ENCODE data around the gene INA. TPM values are rescaled to one million over a fixed set of nuclear protein-coding genes. Genes with fewer than 3 reads are reported as not detected.

The INA gene
- total RNA-seq, 3 donors from 2014 or later, result not detected

GRCh38 chr10:103259989-103260388 is 16.9 kb upstream of the INA start:
- peaks cover 0 to 3% of the 10 kb centered on the region in 2 donors for H3K27me3 ChIP-seq
- H3K4me3 ChIP-seq, result no peak overlapping the region
- intact Hi-C loops (cut with DNase I; ENCODE audit: low total_unique reads), result no loop called here
- DNase-seq (ENCODE audit: low spot score in 2 of 2), result no peak
- H3K4me1 ChIP-seq, result no peaks in the 10 kb centered on the region
- no peak overlapping the region for H3K27ac ChIP-seq
- H3K9me3 ChIP-seq, result peaks cover 0 to 11% of the 10 kb centered on the region in 2 donors
- TF ChIP-seq POLR2AphosphoS5 (IDR thresholded peaks at IDR 0.05) (no peak), POLR2A (IDR thresholded peaks at IDR 0.05) (no peak), CTCF (IDR thresholded peaks at IDR 0.05) (no peak)
- H3K36me3 ChIP-seq, result no peaks in the 10 kb centered on the region

- TF ChIP-seq CTCF (IDR thresholded peaks at IDR 0.05) (no peak), POLR2AphosphoS5 (IDR thresholded peaks at IDR 0.05) (no peak)
- H3K4me1 ChIP-seq, result no peaks in the 10 kb centered on the region
- no peak overlapping the region for H3K27ac ChIP-seq
- intact Hi-C loops (cut with DNase I; ENCODE audit: low total_unique reads), result no loop called here
- peaks cover 0 to 11% of the 10 kb centered on the region in 2 donors for H3K9me3 ChIP-seq
- no peak overlapping the region for H3K4me3 ChIP-seq
- no peaks in the 10 kb centered on the region for H3K36me3 ChIP-seq
- peaks cover 0 to 4% of the 10 kb centered on the region in 2 donors for H3K27me3 ChIP-seq
- no peak for DNase-seq (ENCODE audit: low spot score in 2 of 2)
Measured at GRCh38 chr10:103262229-103262628, 14.7 kb upstream of the INA start.

- TF ChIP-seq POLR2A (IDR thresholded peaks at IDR 0.05), result no peak
- TF ChIP-seq CTCF (IDR thresholded peaks at IDR 0.05), result no peak
- TF ChIP-seq POLR2AphosphoS5 (IDR thresholded peaks at IDR 0.05), result no peak
- Histone ChIP-seq H3K27me3 (peaks cover 0 to 12% of the 10 kb centered on the region in 2 donors), H3K4me3 (no peak overlapping the region), H3K27ac (no peak overlapping the region), H3K4me1 (no peaks in the 10 kb centered on the region), H3K9me3 (no peaks in the 10 kb centered on the region), H3K36me3 (no peaks in the 10 kb centered on the region)
- intact Hi-C loops (cut with DNase I; ENCODE audit: low total_unique reads), result loop anchor here (1.0 to 2.0 kb wide), 2 partner anchors 13 to 15 kb away; no protein-coding TSS in a partner anchor
- peak in 1 of 2 donors; percentile 64 for DNase-seq (ENCODE audit: low spot score in 2 of 2)
Measured at GRCh38 chr10:103265717-103266329, 11.1 kb upstream of the INA start.

GRCh38 chr10:103273041-103273441 is 3.9 kb upstream of the INA start:
- DNase-seq (ENCODE audit: low spot score in 2 of 2), result peak in 1 of 2 donors; percentile 45
- intact Hi-C loops (cut with DNase I; ENCODE audit: low total_unique reads), result no loop called here

More at GRCh38 chr10:103273041-103273441, 3.9 kb upstream of the INA start:
- Histone ChIP-seq H3K9me3 (no peaks in the 10 kb centered on the region), H3K27ac (no peak overlapping the region), H3K4me1 (peaks cover 0 to 8% of the 10 kb centered on the region in 2 donors), H3K27me3 (peaks cover 5 to 25% of the 10 kb centered on the region in 2 donors), H3K4me3 (no peak overlapping the region), H3K36me3 (no peaks in the 10 kb centered on the region)
- no peak for TF ChIP-seq CTCF (IDR thresholded peaks at IDR 0.05)
- no peak for TF ChIP-seq POLR2A (IDR thresholded peaks at IDR 0.05)
- TF ChIP-seq POLR2AphosphoS5 (IDR thresholded peaks at IDR 0.05), result no peak

Data from breast epithelium (tissue), 4 donors.